ENCODE data around the gene KCNQ2.
"Not testable (repeated sequence)": the region's sequence is repeated elsewhere in the genome, so short reads cannot be mapped to it uniquely, and the experiment has no call there.

Gene KCNQ2

GRCh38 chr20:63380346-63380870, 92.0 kb downstream of the KCNQ2 start:
- no peak for DNase-seq

GRCh38 chr20:63379872-63380271, 92.6 kb downstream of the KCNQ2 start:
- not testable (repeated sequence) for DNase-seq

- DNase-seq, result no peak
These were observed 93.2 kb downstream of the KCNQ2 start for GRCh38 chr20:63379296-63379695.

- no peak for DNase-seq
These were observed 93.8 kb downstream of the KCNQ2 start for GRCh38 chr20:63378626-63379025.

GRCh38 chr20:63377951-63378381, 94.5 kb downstream of the KCNQ2 start:
- no peak for DNase-seq

GRCh38 chr20:63377256-63377941, 95.1 kb downstream of the KCNQ2 start:
- peak; percentile 24 for DNase-seq

GRCh38 chr20:63376283-63377250, 95.9 kb downstream of the KCNQ2 start:
- DNase-seq, result no peak

GRCh38 chr20:63375438-63375837, 97.0 kb downstream of the KCNQ2 start:
- no peak for DNase-seq

- no peak for DNase-seq
These were observed 98.0 kb downstream of the KCNQ2 start for GRCh38 chr20:63374504-63374903.

- no peak for DNase-seq
These were observed 98.5 kb downstream of the KCNQ2 start for GRCh38 chr20:63373996-63374395.

- DNase-seq, result no peak
These were observed 99.2 kb downstream of the KCNQ2 start for GRCh38 chr20:63372971-63373885.

- DNase-seq, result no peak
These were observed 101.1 kb downstream of the KCNQ2 start for GRCh38 chr20:63371291-63371865.

- DNase-seq, result no peak
These were observed 101.8 kb downstream of the KCNQ2 start for GRCh38 chr20:63370618-63371187.

- no peak for DNase-seq
These were observed 102.5 kb downstream of the KCNQ2 start for GRCh38 chr20:63369724-63370617.

GRCh38 chr20:63369024-63369530, 103.4 kb downstream of the KCNQ2 start:
- DNase-seq, result no peak

GRCh38 chr20:63368151-63368550, 104.3 kb downstream of the KCNQ2 start:
- no peak for DNase-seq

GRCh38 chr20:63367446-63368055, 104.9 kb downstream of the KCNQ2 start:
- no peak for DNase-seq

GRCh38 chr20:63366390-63367365, 105.8 kb downstream of the KCNQ2 start:
- peak; percentile 25 for DNase-seq
